Muscle of arm (tissue), 14 donors: Measurements from ENCODE around the gene IL17D. TPM values are rescaled to one million over a fixed set of nuclear protein-coding genes. Genes with fewer than 3 reads are reported as not detected.
"Not testable (repeated sequence)": the region's sequence is repeated elsewhere in the genome, so short reads cannot be mapped to it uniquely, and the experiment has no call there.

Experiments
- DNase-seq: peaks from one replicate; pipeline ENCODE4 v3.0.0-alpha.2; 2013
- long read RNA-seq, 11 donors: transcript quantifications; one replicate each; lab custom pipeline, GENCODE V29; 2026
- polyA plus RNA-seq, 12 donors: library from polyadenylated mRNA; unstranded; fragments of 120-200 nt; gene quantifications; one replicate each; pipeline ENCODE4 v1.2.1, GENCODE V29; 2013; ENCODE audit not compliant: insufficient read length in 12 of 12

IL17D gene
- 10 to 100 TPM in 11 of 12 donors, not detected in 1; 20.7 to 53.0 (median 32.6) TPM for polyA plus RNA-seq
- long read RNA-seq, donor 1, partial matches to known transcripts, result 102 of 102 reads
- long read RNA-seq, donor 1, other reads (novel, unspliced or antisense), result 0 of 102 reads
- long read RNA-seq, donor 2, partial matches to known transcripts, result 48 of 48 reads
- long read RNA-seq, donor 2, other reads (novel, unspliced or antisense), result 0 of 48 reads
- long read RNA-seq, donor 3, result 0 reads
- long read RNA-seq, donor 4, result 0 reads
- long read RNA-seq, donor 5, partial matches to known transcripts, result 59 of 60 reads
- long read RNA-seq, donor 5, other reads (novel, unspliced or antisense), result 0 of 60 reads
- long read RNA-seq, donor 6, partial matches to known transcripts, result 24 of 29 reads
- long read RNA-seq, donor 6, other reads (novel, unspliced or antisense), result 5 of 29 reads
- long read RNA-seq, donor 7, partial matches to known transcripts, result 5 of 5 reads
- long read RNA-seq, donor 7, other reads (novel, unspliced or antisense), result 0 of 5 reads
- long read RNA-seq, donor 8, partial matches to known transcripts, result 7 of 7 reads
- long read RNA-seq, donor 8, other reads (novel, unspliced or antisense), result 0 of 7 reads
- long read RNA-seq, donor 9, partial matches to known transcripts, result 14 of 15 reads
- long read RNA-seq, donor 9, other reads (novel, unspliced or antisense), result 0 of 15 reads
- long read RNA-seq, donor 10, partial matches to known transcripts, result 13 of 20 reads
- long read RNA-seq, donor 10, other reads (novel, unspliced or antisense), result 7 of 20 reads
- long read RNA-seq, donor 11, partial matches to known transcripts, result 0 of 5 reads
- long read RNA-seq, donor 11, other reads (novel, unspliced or antisense), result 5 of 5 reads

- no peak for DNase-seq
These were observed at the start of gene IL17D for GRCh38 chr13:20702915-20703779. Gene IL17D, plus strand, starts transcription at chr13:20703699. Its CDS starts 303 bp downstream, at chr13:20704002.

- no peak for DNase-seq
These were observed 49.3 kb upstream of the IL17D start for GRCh38 chr13:20654156-20654555.

GRCh38 chr13:20658451-20659040 is 45.0 kb upstream of the IL17D start:
- no peak for DNase-seq

GRCh38 chr13:20664351-20664750 is 39.1 kb upstream of the IL17D start:
- DNase-seq, result no peak

- DNase-seq, result no peak
These were observed 36.6 kb upstream of the IL17D start for GRCh38 chr13:20666948-20667347.

- no peak for DNase-seq
These were observed 35.6 kb upstream of the IL17D start for GRCh38 chr13:20667857-20668437.

- no peak for DNase-seq
These were observed 34.3 kb upstream of the IL17D start for GRCh38 chr13:20669162-20669561.

GRCh38 chr13:20671789-20672188 is 31.7 kb upstream of the IL17D start:
- DNase-seq, result no peak

GRCh38 chr13:20672772-20673171 is 30.7 kb upstream of the IL17D start:
- no peak for DNase-seq

GRCh38 chr13:20673715-20674114 is 29.8 kb upstream of the IL17D start:
- no peak for DNase-seq

GRCh38 chr13:20676213-20676612 is 27.3 kb upstream of the IL17D start:
- no peak for DNase-seq

- not testable (repeated sequence) for DNase-seq
These were observed 24.9 kb upstream of the IL17D start for GRCh38 chr13:20678606-20679005.

GRCh38 chr13:20679879-20680278 is 23.6 kb upstream of the IL17D start:
- no peak for DNase-seq

GRCh38 chr13:20680416-20681080 is 23.0 kb upstream of the IL17D start:
- DNase-seq, result no peak

- DNase-seq, result not testable (repeated sequence)
These were observed 22.0 kb upstream of the IL17D start for GRCh38 chr13:20681481-20681880.

- DNase-seq, result no peak
These were observed 21.4 kb upstream of the IL17D start for GRCh38 chr13:20682061-20682460.

- no peak for DNase-seq
These were observed 19.5 kb upstream of the IL17D start for GRCh38 chr13:20684041-20684440.

GRCh38 chr13:20684546-20684945 is 19.0 kb upstream of the IL17D start:
- DNase-seq, result no peak

- no peak for DNase-seq
These were observed 18.4 kb upstream of the IL17D start for GRCh38 chr13:20685092-20685491.

GRCh38 chr13:20686167-20686566 is 17.3 kb upstream of the IL17D start:
- DNase-seq, result no peak
